DOHH2 (cell line): ENCODE measurements around the gene SLC35E3.

Source experiments
- H3F3A ChIP-seq: fragments of 200-600 bp; sonication (generic), shearing (Covaris generic); 2 replicates; pipeline ENCODE4 v1.6.0; 2016; ENCODE audit warnings: antibody characterized with exemption, mild to moderate bottlenecking; ENCODE audit not compliant: control insufficient read depth, insufficient read depth
- H3K27ac ChIP-seq: fragments of 200-600 bp; sonication (generic); 2 replicates; pipeline ENCODE4 v1.5.1; 2014; ENCODE audit warnings: low read depth, mild to moderate bottlenecking, low read length, moderate library complexity
- H3K27me3 ChIP-seq: fragments of 200-600 bp; sonication (generic); 2 replicates; pipeline ENCODE4 v1.6.1; 2014; ENCODE audit warnings: mild to moderate bottlenecking, low read length, mixed read lengths; ENCODE audit not compliant: control insufficient read depth
- H3K36me3 ChIP-seq: fragments of 200-600 bp; sonication (generic); 2 replicates; pipeline ENCODE4 v1.6.1; 2014; ENCODE audit warnings: mild to moderate bottlenecking, low read length, moderate library complexity, mixed read lengths; ENCODE audit not compliant: control insufficient read depth
- H3K4me1 ChIP-seq: fragments of 200-600 bp; sonication (generic); 2 replicates; pipeline ENCODE4 v1.6.1; 2014; ENCODE audit warnings: mild to moderate bottlenecking, low read length, mixed read lengths; ENCODE audit not compliant: control insufficient read depth
- H3K4me2 ChIP-seq: fragments of 200-600 bp; sonication (generic); 2 replicates; pipeline ENCODE4 v1.6.0; 2014; ENCODE audit warnings: mild to moderate bottlenecking, low read length, moderate library complexity
- H3K4me3 ChIP-seq: fragments of 200-600 bp; sonication (generic); 2 replicates; pipeline ENCODE4 v1.5.1; 2014; ENCODE audit warnings: mild to moderate bottlenecking, low read length, mixed read lengths
- H3K79me2 ChIP-seq: fragments of 200-600 bp; sonication (generic); 2 replicates; pipeline ENCODE4 v1.6.1; 2014; ENCODE audit warnings: mild to moderate bottlenecking, low read length, mixed read lengths; ENCODE audit not compliant: control insufficient read depth
- H3K9me2 ChIP-seq: fragments of 200-600 bp; sonication (generic); replicated peaks from 2 replicates; pipeline ENCODE4 v1.6.1; 2014; ENCODE audit warnings: mild to moderate bottlenecking, low read length, mixed read lengths; ENCODE audit not compliant: control insufficient read depth
- H3K9me3 ChIP-seq: fragments of 200-600 bp; sonication (generic); 2 replicates; pipeline ENCODE4 v1.6.1; 2014; ENCODE audit warnings: antibody characterized with exemption, low read length, mixed read lengths; ENCODE audit not compliant: control insufficient read depth, insufficient read depth
- H4K20me1 ChIP-seq: fragments of 200-600 bp; sonication (generic); 2 replicates; pipeline ENCODE4 v1.6.0; 2014; ENCODE audit warnings: low read depth, mild to moderate bottlenecking, antibody characterized with exemption, low read length, moderate library complexity; ENCODE audit not compliant: control insufficient read depth, insufficient read depth
- EZH2phosphoT487 ChIP-seq: fragments of 200-600 bp; sonication (generic); IDR thresholded peaks from 2 replicates; pipeline ENCODE4 v1.6.1; 2017; ENCODE audit warnings: borderline replicate concordance, mild to moderate bottlenecking, antibody characterized with exemption, low read length, moderate library complexity, mixed read lengths
- TF ChIP-seq, protein P1 (sequence below): fragments of 200-600 bp; sonication (generic); IDR thresholded peaks from one replicate; pipeline ENCODE4 v1.5.1; 2014; ENCODE audit warnings: antibody characterized with exemption, mild to moderate bottlenecking, low read depth, low read length; ENCODE audit not compliant: poor library complexity, severe bottlenecking

The SLC35E3 gene

DNA sequence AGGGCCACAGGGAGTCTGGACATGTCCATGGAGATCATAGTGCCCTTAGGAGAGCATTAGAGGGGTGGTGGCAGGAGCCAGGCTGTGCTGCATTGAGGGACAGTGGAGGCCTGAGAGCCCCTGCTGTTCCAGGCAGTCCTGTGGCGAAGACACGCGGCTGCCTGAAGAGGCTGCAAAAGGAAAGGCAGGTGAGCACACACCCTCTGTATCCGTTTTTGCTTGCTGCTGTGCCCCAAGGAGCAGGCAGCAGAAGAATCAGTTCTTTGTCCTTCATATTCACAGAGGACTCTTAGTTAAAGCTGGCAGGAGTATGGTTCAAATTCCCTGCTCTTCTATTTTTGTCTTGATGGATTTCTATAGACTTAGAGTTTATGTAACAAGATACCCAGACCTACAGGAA, 4.5 kb downstream of the SLC35E3 start:
- Histone ChIP-seq H3K36me3 (peaks cover 89% of the 10 kb centered on the region), H3K27ac (no peak overlapping the region)

DNA sequence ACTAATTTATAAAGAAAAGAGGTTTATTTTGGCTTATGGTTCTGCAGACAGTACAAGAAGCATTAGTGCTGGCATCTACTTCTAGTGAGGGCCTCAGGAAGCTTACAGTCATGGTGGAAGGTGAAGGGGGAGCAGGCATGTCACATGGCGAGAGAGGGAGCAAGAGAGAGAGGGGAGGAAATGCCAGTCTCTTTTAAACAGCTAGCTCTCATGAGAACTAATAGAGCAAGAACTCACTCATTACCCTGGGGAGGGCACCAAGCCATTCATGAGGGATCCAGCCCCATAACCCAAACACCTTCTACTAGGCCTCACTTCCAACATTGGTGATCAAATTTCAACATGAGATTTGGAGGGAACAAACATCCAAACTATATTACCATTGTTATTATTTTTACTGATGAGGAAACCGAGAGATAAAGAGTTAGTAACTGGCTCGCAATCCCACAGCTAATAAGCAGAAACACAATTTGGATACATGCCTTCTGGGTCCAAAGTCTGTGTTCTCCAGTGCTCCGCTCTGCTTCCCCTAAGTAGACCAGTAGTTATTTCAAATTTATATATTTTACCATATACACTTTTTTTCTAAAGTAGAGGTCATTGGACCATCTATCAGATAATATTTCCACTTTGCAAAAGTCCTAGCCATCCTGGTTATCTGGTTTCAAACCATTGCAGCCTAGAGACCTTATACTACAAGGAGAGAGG, 9.7 kb downstream of the SLC35E3 start:
- Histone ChIP-seq H3F3A (no peaks in the 10 kb centered on the region), H3K9me2 (no peaks in the 10 kb centered on the region), H4K20me1 (no peaks in the 10 kb centered on the region), H3K4me1 (no peaks in the 10 kb centered on the region), H3K9me3 (no peaks in the 10 kb centered on the region), H3K79me2 (peaks cover 14% of the 10 kb centered on the region), H3K4me3 (no peak overlapping the region), H3K27ac (no peak overlapping the region), H3K4me2 (no peak overlapping the region), H3K27me3 (no peaks in the 10 kb centered on the region), H3K36me3 (peaks cover 89% of the 10 kb centered on the region)
- TF ChIP-seq, protein P1, sequence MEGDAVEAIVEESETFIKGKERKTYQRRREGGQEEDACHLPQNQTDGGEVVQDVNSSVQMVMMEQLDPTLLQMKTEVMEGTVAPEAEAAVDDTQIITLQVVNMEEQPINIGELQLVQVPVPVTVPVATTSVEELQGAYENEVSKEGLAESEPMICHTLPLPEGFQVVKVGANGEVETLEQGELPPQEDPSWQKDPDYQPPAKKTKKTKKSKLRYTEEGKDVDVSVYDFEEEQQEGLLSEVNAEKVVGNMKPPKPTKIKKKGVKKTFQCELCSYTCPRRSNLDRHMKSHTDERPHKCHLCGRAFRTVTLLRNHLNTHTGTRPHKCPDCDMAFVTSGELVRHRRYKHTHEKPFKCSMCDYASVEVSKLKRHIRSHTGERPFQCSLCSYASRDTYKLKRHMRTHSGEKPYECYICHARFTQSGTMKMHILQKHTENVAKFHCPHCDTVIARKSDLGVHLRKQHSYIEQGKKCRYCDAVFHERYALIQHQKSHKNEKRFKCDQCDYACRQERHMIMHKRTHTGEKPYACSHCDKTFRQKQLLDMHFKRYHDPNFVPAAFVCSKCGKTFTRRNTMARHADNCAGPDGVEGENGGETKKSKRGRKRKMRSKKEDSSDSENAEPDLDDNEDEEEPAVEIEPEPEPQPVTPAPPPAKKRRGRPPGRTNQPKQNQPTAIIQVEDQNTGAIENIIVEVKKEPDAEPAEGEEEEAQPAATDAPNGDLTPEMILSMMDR: no peak
- no peak for TF ChIP-seq EZH2phosphoT487

More for the DNA sequence above, 4.5 kb downstream of the SLC35E3 start:
- Histone ChIP-seq H3F3A (peaks cover 2% of the 10 kb centered on the region), H3K9me3 (no peaks in the 10 kb centered on the region), H3K27me3 (no peaks in the 10 kb centered on the region), H3K4me2 (peak overlapping the region; percentile 93; the same call in 1 of the 2 replicates), H3K79me2 (peaks cover 61% of the 10 kb centered on the region), H3K4me3 (no peak overlapping the region), H3K4me1 (peaks cover 29% of the 10 kb centered on the region), H4K20me1 (no peaks in the 10 kb centered on the region), H3K9me2 (no peaks in the 10 kb centered on the region)
- TF ChIP-seq, protein P1: no peak
- no peak for TF ChIP-seq EZH2phosphoT487

DNA sequence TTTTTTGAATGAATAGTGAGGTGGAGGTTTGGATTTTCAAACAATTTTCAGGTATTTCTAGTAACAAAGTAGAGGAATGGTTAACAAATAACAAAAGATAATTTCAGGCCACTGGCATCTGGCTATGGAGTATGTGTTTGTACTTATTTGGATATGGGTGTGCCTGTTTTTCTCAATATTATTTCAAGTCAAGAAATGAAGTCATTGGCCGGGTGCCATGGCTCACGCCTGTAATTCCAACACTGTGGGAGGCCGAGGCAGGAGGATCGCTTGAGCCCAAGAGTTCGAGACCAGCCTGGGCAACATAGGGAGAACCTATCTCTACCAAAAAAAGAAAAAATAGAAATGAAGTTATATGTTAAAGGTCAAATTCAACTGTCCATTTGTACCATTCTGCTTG, 13.9 kb downstream of the SLC35E3 start:
- no peaks in the 10 kb centered on the region for H3K9me2 ChIP-seq
- H3K79me2 ChIP-seq: peaks cover 18% of the 10 kb centered on the region
- H3K4me1 ChIP-seq: peaks cover 34% of the 10 kb centered on the region
- H3K36me3 ChIP-seq: peaks cover 84% of the 10 kb centered on the region
- no peaks in the 10 kb centered on the region for H3K27me3 ChIP-seq
- H4K20me1 ChIP-seq: no peaks in the 10 kb centered on the region
- TF ChIP-seq, protein P1: no peak
- TF ChIP-seq EZH2phosphoT487: no peak
- H3K4me2 ChIP-seq: no peak overlapping the region
- H3K9me3 ChIP-seq: no peaks in the 10 kb centered on the region
- no peak overlapping the region for H3K27ac ChIP-seq
- no peak overlapping the region for H3K4me3 ChIP-seq
- H3F3A ChIP-seq: peaks cover 2% of the 10 kb centered on the region; the same call in 1 of the 2 replicates
